ENCODE results near the gene HSP90B1.

HSP90B1 gene

GRCh38 chr12:103978384-103978982 is 48.3 kb downstream of the HSP90B1 start:
- DNase-seq = no peak

GRCh38 chr12:103986829-103987228 is 56.6 kb downstream of the HSP90B1 start:
- DNase-seq = no peak

GRCh38 chr12:103994235-103994634 is 64.0 kb downstream of the HSP90B1 start:
- no peak for DNase-seq

GRCh38 chr12:103996595-103996994 is 66.4 kb downstream of the HSP90B1 start:
- no peak for DNase-seq

GRCh38 chr12:103997286-103997900 is 67.2 kb downstream of the HSP90B1 start:
- DNase-seq = no peak

Measured in NK-92 treated with Interleukin-12 subunit alpha and Interleukin-12 subunit beta, amount 100 ng/mL, for 24 hours (cell line).